Activated CD4-positive, alpha-beta T cell treated with anti-CD3 and anti-CD28 coated beads, Interleukin-2, amount 50 U/mL, for 16 hours (primary cell): ENCODE data around the gene RXFP4.

Experiments
- DNase-seq: peaks from one replicate; pipeline ENCODE4 v3.0.0-alpha.2; 2020

Gene RXFP4

GRCh38 chr1:155931332-155932038 lies 10.0 kb upstream of the RXFP4 start:
- DNase-seq: no peak

GRCh38 chr1:155932081-155932480 lies 9.4 kb upstream of the RXFP4 start:
- no peak for DNase-seq

- DNase-seq: no peak
Observed at GRCh38 chr1:155932487-155932886, 9.0 kb upstream of the RXFP4 start.

GRCh38 chr1:155933591-155934096 lies 7.8 kb upstream of the RXFP4 start:
- no peak for DNase-seq

GRCh38 chr1:155934097-155934935 lies 7.1 kb upstream of the RXFP4 start, which contains the start of gene KHDC4:
Gene KHDC4, minus strand, starts transcription at chr1:155934413. Its CDS starts 40 bp downstream, at chr1:155934373.
- peak; percentile 98 for DNase-seq

GRCh38 chr1:155934936-155935590 lies 6.4 kb upstream of the RXFP4 start:
- DNase-seq: no peak

GRCh38 chr1:155938220-155938627 lies 3.2 kb upstream of the RXFP4 start:
- DNase-seq: peak; percentile 70

- no peak for DNase-seq
Observed at GRCh38 chr1:155940482-155940992, 901 bp upstream of the RXFP4 start.

- DNase-seq: no peak
Observed at GRCh38 chr1:155941845-155942531, 550 bp downstream of the RXFP4 start.

GRCh38 chr1:155942578-155943141 lies 1.2 kb downstream of the RXFP4 start:
- DNase-seq: no peak

- DNase-seq: no peak
Observed at GRCh38 chr1:155944444-155944799, 3.0 kb downstream of the RXFP4 start.

- DNase-seq: no peak
Observed at GRCh38 chr1:155946633-155947219, 5.3 kb downstream of the RXFP4 start.

- DNase-seq: no peak
Observed at GRCh38 chr1:155947292-155947691, 5.9 kb downstream of the RXFP4 start.

- DNase-seq: no peak
Observed at GRCh38 chr1:155947741-155948140, 6.3 kb downstream of the RXFP4 start.

GRCh38 chr1:155950829-155951228 lies 9.4 kb downstream of the RXFP4 start:
- DNase-seq: no peak

GRCh38 chr1:155951753-155952504 lies 10.5 kb downstream of the RXFP4 start:
- no peak for DNase-seq

GRCh38 chr1:155952505-155952890 lies 11.1 kb downstream of the RXFP4 start:
- no peak for DNase-seq

- DNase-seq: no peak
Observed at GRCh38 chr1:155954645-155955044, 13.2 kb downstream of the RXFP4 start.

GRCh38 chr1:155957411-155957915 lies 16.0 kb downstream of the RXFP4 start:
- DNase-seq: no peak

- DNase-seq: no peak
Observed at GRCh38 chr1:155960081-155960745, 18.8 kb downstream of the RXFP4 start.
